ENCODE measurements around the gene SOWAHC.

GRCh38 chr2:109632158-109632789 is 18.1 kb downstream of the SOWAHC start:
- no peak for TF ChIP-seq POLR2A (IDR thresholded peaks at IDR 0.05)
- TF ChIP-seq, protein P1, sequence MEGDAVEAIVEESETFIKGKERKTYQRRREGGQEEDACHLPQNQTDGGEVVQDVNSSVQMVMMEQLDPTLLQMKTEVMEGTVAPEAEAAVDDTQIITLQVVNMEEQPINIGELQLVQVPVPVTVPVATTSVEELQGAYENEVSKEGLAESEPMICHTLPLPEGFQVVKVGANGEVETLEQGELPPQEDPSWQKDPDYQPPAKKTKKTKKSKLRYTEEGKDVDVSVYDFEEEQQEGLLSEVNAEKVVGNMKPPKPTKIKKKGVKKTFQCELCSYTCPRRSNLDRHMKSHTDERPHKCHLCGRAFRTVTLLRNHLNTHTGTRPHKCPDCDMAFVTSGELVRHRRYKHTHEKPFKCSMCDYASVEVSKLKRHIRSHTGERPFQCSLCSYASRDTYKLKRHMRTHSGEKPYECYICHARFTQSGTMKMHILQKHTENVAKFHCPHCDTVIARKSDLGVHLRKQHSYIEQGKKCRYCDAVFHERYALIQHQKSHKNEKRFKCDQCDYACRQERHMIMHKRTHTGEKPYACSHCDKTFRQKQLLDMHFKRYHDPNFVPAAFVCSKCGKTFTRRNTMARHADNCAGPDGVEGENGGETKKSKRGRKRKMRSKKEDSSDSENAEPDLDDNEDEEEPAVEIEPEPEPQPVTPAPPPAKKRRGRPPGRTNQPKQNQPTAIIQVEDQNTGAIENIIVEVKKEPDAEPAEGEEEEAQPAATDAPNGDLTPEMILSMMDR (IDR thresholded peaks at IDR 0.05): no peak
